ENCODE measurements around the gene RPTOR. TPM values are rescaled to one million over a fixed set of nuclear protein-coding genes. Genes with fewer than 3 reads are reported as not detected.

Gene RPTOR
- polyA plus RNA-seq, 1 experiment = 10.8 TPM

DNA sequence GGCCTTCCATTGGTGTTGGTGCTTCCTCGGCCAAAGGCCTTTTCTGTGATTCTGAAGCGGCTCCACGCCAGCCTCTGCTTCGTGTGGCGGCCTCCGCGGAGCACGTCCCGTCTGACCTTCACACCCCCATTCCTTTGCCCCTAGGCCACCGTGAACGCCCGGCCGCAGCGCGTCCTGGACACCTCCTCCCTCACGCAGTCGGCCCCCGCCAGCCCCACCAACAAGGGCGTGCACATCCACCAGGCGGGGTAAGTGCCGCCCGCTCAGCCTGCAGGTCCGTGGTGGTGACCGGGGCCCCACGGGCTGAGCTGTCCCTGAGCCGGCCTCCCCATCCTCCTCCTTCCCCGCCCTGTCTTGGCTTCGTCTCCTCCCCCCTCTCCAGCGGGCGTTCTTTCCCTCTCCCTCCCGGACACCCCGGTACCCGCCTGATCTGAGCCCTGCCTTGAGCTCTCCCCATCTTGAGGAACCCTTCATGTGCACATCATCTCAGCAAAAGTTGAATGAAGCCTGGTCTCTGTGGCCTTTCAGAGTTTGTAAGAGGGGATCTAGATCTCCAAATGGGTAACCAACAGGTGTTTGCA, 378.0 kb downstream of the RPTOR start:
- Histone ChIP-seq H3K4me3 (ENCODE audit: low read depth, low read length) (no peak overlapping the region), H3K27me3 (ENCODE audit: control insufficient read depth, insufficient read depth, low read length) (no peaks in the 10 kb centered on the region), H3K36me3 (ENCODE audit: control insufficient read depth, insufficient read depth, low read length) (peaks cover 18% of the 10 kb centered on the region)
- TF ChIP-seq, protein P1, sequence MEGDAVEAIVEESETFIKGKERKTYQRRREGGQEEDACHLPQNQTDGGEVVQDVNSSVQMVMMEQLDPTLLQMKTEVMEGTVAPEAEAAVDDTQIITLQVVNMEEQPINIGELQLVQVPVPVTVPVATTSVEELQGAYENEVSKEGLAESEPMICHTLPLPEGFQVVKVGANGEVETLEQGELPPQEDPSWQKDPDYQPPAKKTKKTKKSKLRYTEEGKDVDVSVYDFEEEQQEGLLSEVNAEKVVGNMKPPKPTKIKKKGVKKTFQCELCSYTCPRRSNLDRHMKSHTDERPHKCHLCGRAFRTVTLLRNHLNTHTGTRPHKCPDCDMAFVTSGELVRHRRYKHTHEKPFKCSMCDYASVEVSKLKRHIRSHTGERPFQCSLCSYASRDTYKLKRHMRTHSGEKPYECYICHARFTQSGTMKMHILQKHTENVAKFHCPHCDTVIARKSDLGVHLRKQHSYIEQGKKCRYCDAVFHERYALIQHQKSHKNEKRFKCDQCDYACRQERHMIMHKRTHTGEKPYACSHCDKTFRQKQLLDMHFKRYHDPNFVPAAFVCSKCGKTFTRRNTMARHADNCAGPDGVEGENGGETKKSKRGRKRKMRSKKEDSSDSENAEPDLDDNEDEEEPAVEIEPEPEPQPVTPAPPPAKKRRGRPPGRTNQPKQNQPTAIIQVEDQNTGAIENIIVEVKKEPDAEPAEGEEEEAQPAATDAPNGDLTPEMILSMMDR (IDR thresholded peaks at IDR 0.05; ENCODE audit: insufficient read depth, low read depth, low read length) = no peak
- ChIA-PET POLR2A (no interaction called here), CTCF (interaction anchor here (0.7 kb wide), 1 partner anchor 31 kb away, joined by 3 read pairs; no protein-coding TSS in a partner anchor)
- no peak for DNase-seq (ENCODE audit: low read depth)

- ChIA-PET POLR2A (no interaction called here), CTCF (interaction anchor here (0.7 kb wide), 1 partner anchor 32 kb away, joined by 3 read pairs; no protein-coding TSS in a partner anchor)
- DNase-seq (ENCODE audit: low read depth) = no peak
- TF ChIP-seq, protein P1 (IDR thresholded peaks at IDR 0.05; ENCODE audit: insufficient read depth, low read depth, low read length) = no peak
- Histone ChIP-seq H3K36me3 (ENCODE audit: control insufficient read depth, insufficient read depth, low read length) (peaks cover 15% of the 10 kb centered on the region), H3K4me3 (ENCODE audit: low read depth, low read length) (no peak overlapping the region), H3K27me3 (ENCODE audit: control insufficient read depth, insufficient read depth, low read length) (no peaks in the 10 kb centered on the region)
Observed at GRCh38 chr17:80923211-80924110, 378.8 kb downstream of the RPTOR start.

DNA sequence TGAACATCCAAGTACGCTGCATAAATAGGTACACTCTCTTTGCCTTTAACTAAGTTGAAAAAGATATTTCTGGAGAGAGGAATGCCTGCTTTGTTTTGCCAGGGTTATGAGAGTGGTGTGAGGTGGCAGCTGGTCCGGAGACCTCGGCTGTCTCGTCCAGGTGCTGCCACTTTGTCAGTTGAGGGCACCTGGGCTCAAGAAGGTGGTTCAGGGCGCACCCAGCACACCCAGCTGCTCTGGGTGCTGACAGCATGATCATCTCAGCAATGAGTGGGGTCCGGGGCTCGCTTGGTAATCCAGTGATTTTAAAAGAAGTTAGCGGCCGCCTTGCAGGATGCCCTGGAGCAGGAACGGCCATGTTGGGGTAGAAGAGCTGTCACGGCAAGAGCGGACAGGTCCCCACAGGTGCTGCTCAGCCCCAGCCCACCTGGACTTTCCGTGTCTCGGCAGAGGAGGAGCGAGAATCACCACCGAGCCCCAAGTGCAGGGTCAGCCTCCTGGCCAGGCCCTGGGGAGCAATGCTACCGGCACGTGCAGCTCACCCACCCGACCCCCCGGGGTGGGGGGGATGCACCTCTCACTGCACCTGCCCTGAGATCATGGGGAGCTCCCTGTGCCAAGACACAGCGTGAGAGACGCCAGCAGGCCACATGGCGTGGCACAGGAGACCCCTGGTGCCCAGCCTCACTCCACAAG, 379.6 kb downstream of the RPTOR start:
- Histone ChIP-seq H3K4me3 (ENCODE audit: low read depth, low read length) (no peak overlapping the region), H3K36me3 (ENCODE audit: control insufficient read depth, insufficient read depth, low read length) (peaks cover 15% of the 10 kb centered on the region), H3K27me3 (ENCODE audit: control insufficient read depth, insufficient read depth, low read length) (no peaks in the 10 kb centered on the region)
- POLR2A ChIA-PET = no interaction called here
- TF ChIP-seq, protein P1 (IDR thresholded peaks at IDR 0.05; ENCODE audit: insufficient read depth, low read depth, low read length) = no peak
- CTCF ChIA-PET = no interaction called here
- no peak for DNase-seq (ENCODE audit: low read depth)

DNA sequence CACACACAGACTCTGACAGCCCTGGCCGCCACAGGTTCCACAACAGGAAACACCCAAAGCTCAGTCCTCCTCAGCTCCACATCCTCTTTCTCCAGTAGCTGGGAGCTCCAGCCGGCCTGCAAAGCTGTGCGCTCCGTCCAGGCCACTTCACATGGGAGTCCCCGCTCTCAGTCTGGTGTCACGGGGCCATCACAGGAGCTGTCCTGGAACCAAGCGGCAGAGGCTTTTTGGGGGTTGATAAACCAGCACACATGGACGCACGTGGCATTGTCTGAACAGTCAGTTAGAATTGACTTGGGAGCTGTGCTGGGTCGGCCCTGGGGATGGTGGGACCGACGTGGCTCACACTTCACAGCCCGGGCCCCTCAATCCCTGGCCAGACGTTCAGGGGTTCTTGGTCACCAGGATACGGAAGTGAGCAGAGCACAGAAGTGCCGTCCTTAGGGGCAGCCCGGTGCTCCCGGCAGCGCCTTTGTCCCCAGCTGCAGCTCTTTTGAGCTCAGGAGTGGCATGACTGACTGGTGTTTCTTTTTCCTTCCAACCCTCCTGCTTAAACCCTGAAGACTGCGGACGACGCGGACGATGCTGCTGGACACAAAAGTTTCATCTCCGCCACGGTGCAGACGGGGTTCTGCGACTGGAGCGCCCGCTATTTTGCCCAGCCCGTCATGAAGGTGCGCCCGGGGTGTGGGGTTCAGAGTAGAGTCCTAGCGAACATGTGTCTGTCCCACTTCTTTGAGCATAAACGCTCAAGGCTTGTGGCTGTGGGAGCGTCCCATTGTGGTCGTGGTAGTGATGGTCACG, 380.4 kb downstream of the RPTOR start:
- H3K36me3 ChIP-seq (ENCODE audit: control insufficient read depth, insufficient read depth, low read length) = peaks cover 16% of the 10 kb centered on the region
- TF ChIP-seq, protein P1 (IDR thresholded peaks at IDR 0.05; ENCODE audit: insufficient read depth, low read depth, low read length) = no peak
- no peak overlapping the region for H3K4me3 ChIP-seq (ENCODE audit: low read depth, low read length)
- ChIA-PET POLR2A (no interaction called here), CTCF (interaction anchor here (1.1 kb wide), 1 partner anchor 498 kb away, joined by 3 read pairs; no protein-coding TSS in a partner anchor)
- no peak for DNase-seq (ENCODE audit: low read depth)
- no peaks in the 10 kb centered on the region for H3K27me3 ChIP-seq (ENCODE audit: control insufficient read depth, insufficient read depth, low read length)

Measured in BJ (cell line).